H9 (cell line): ENCODE data around the gene SMG7. TPM values are rescaled to one million over a fixed set of nuclear protein-coding genes. Genes with fewer than 3 reads are reported as not detected.

Source experiments
- DNase-seq: peaks from one replicate; pipeline ENCODE4 v3.0.0-alpha.2; 2017
- H2AFZ ChIP-seq: one replicate; pipeline ENCODE4 v1.6.1; 2013; ENCODE audit warnings: mild to moderate bottlenecking, low read length, control low read depth, moderate library complexity
- H2AK5ac ChIP-seq: 2 replicates; pipeline ENCODE4 v1.6.1; 2013; ENCODE audit warnings: low read length, control low read depth, mixed read lengths; ENCODE audit not compliant: insufficient read length
- H2BK120ac ChIP-seq: one replicate; pipeline ENCODE4 v1.6.1; 2013; ENCODE audit warnings: low read depth, mild to moderate bottlenecking, low read length, control low read depth, inconsistent platforms; ENCODE audit not compliant: poor library complexity, severe bottlenecking
- H2BK12ac ChIP-seq: 2 replicates; pipeline ENCODE4 v1.6.1; 2013; ENCODE audit warnings: low read length, control low read depth, mixed read lengths, low read depth; ENCODE audit not compliant: insufficient read length
- H2BK15ac ChIP-seq: 2 replicates; pipeline ENCODE4 v1.6.1; 2013; ENCODE audit warnings: low read depth, low read length, control low read depth
- H2BK20ac ChIP-seq: one replicate; pipeline ENCODE4 v1.6.1; 2013; ENCODE audit warnings: low read depth, mild to moderate bottlenecking, low read length, control low read depth, inconsistent platforms; ENCODE audit not compliant: poor library complexity, severe bottlenecking
- H2BK5ac ChIP-seq: 2 replicates; pipeline ENCODE4 v1.6.1; 2013; ENCODE audit warnings: low read length, control low read depth, mixed read lengths; ENCODE audit not compliant: insufficient read length
- H3K14ac ChIP-seq: 2 replicates; pipeline ENCODE4 v1.6.1; 2013; ENCODE audit warnings: low read length, control low read depth; ENCODE audit not compliant: insufficient read depth
- H3K18ac ChIP-seq: 2 replicates; pipeline ENCODE4 v1.6.1; 2013; ENCODE audit warnings: low read depth, mild to moderate bottlenecking, mixed read lengths, low read length, control low read depth; ENCODE audit not compliant: insufficient read length
- H3K23ac ChIP-seq: 2 replicates; pipeline ENCODE4 v1.6.1; 2013; ENCODE audit warnings: low read length, control low read depth, mixed read lengths, low read depth; ENCODE audit not compliant: insufficient read length
- H3K23me2 ChIP-seq: 2 replicates; pipeline ENCODE4 v1.6.1; 2013; ENCODE audit warnings: low read depth, mild to moderate bottlenecking, mixed read lengths, low read length, control low read depth; ENCODE audit not compliant: insufficient read length, poor library complexity, severe bottlenecking
- H3K27ac ChIP-seq: 2 replicates; pipeline ENCODE4 v1.5.1; 2013; ENCODE audit warnings: low read length, control low read depth, mixed read lengths, low read depth; ENCODE audit not compliant: insufficient read length
- H3K27me3 ChIP-seq: 2 replicates; pipeline ENCODE4 v1.6.1; 2013; ENCODE audit warnings: low read length, control low read depth, inconsistent platforms; ENCODE audit not compliant: insufficient read depth
- H3K4ac ChIP-seq: 2 replicates; pipeline ENCODE4 v1.6.1; 2013; ENCODE audit warnings: low read depth, mild to moderate bottlenecking, control low read depth, inconsistent platforms, low read length, moderate library complexity
- H3K4me1 ChIP-seq: 2 replicates; pipeline ENCODE4 v1.6.1; 2013; ENCODE audit warnings: low read length, control low read depth, inconsistent platforms; ENCODE audit not compliant: insufficient read depth
- H3K4me2 ChIP-seq: 2 replicates; pipeline ENCODE4 v1.6.1; 2013; ENCODE audit warnings: low read length, control low read depth, mixed read lengths; ENCODE audit not compliant: insufficient read length, insufficient read depth
- H3K56ac ChIP-seq: 2 replicates; pipeline ENCODE4 v1.6.1; 2013; ENCODE audit warnings: low read depth, mild to moderate bottlenecking, mixed read lengths, low read length, control low read depth; ENCODE audit not compliant: insufficient read length
- H3K79me1 ChIP-seq: 2 replicates; pipeline ENCODE4 v1.6.1; 2013; ENCODE audit warnings: low read depth, mild to moderate bottlenecking, moderate library complexity, low read length, control low read depth, inconsistent platforms; ENCODE audit not compliant: insufficient read depth, poor library complexity, severe bottlenecking
- H3K79me2 ChIP-seq: 2 replicates; pipeline ENCODE4 v1.6.1; 2013; ENCODE audit warnings: low read length, control low read depth, inconsistent platforms; ENCODE audit not compliant: insufficient read depth
- H3K9ac ChIP-seq: 2 replicates; pipeline ENCODE4 v1.6.1; 2013; ENCODE audit warnings: low read length, control low read depth, mixed read lengths; ENCODE audit not compliant: insufficient read length; ENCODE audit errors: extremely low read depth
- H3K9me3 ChIP-seq: one replicate; pipeline ENCODE4 v1.6.1; 2013; ENCODE audit warnings: low read depth, low read length, inconsistent platforms; ENCODE audit not compliant: control insufficient read depth
- H3T11ph ChIP-seq: one replicate; pipeline ENCODE4 v1.6.1; 2013; ENCODE audit warnings: mild to moderate bottlenecking, low read length, control low read depth, inconsistent platforms
- H4K20me1 ChIP-seq: one replicate; pipeline ENCODE4 v1.6.1; 2013; ENCODE audit not compliant: control insufficient read depth, insufficient read length, insufficient read depth
- H4K5ac ChIP-seq: 2 replicates; pipeline ENCODE4 v1.6.1; 2013; ENCODE audit warnings: low read depth, mild to moderate bottlenecking, mixed read lengths, low read length, control low read depth; ENCODE audit not compliant: insufficient read length
- H4K8ac ChIP-seq: replicated peaks from 2 replicates; pipeline ENCODE4 v1.6.1; 2013; ENCODE audit warnings: low read length, control low read depth, mixed read lengths, low read depth; ENCODE audit not compliant: insufficient read length
- H4K91ac ChIP-seq: 2 replicates; pipeline ENCODE4 v1.6.1; 2013; ENCODE audit warnings: low read depth, mild to moderate bottlenecking, moderate library complexity, mixed read lengths, low read length, control low read depth; ENCODE audit not compliant: insufficient read length
- H3K27ac Mint-ChIP-seq, 3 experiments: 2 replicates in 2 of 3; 3 replicates in 1 of 3; pipeline ENCODE4 v1.8.0; 2020 to 2021; ENCODE audit warnings: mixed read lengths in 3 of 3, mild to moderate bottlenecking in 1 of 3, moderate library complexity in 1 of 3
- H3K27me3 Mint-ChIP-seq: 2 replicates; pipeline ENCODE4 v1.8.0; 2021; ENCODE audit warnings: low read depth, mild to moderate bottlenecking, moderate library complexity, mixed read lengths
- H3K36me3 Mint-ChIP-seq, 3 experiments: 2 replicates in 2 of 3; 3 replicates in 1 of 3; pipeline ENCODE4 v1.8.0; 2020 to 2021; ENCODE audit warnings: low read depth in 3 of 3, mixed read lengths in 3 of 3; ENCODE audit not compliant: insufficient read depth in 1 of 3
- H3K4me1 Mint-ChIP-seq, 2 experiments: 2 replicates each; pipeline ENCODE4 v1.8.0; 2020; ENCODE audit warnings: mixed read lengths in 2 of 2
- H3K4me3 Mint-ChIP-seq, 2 experiments: 2 replicates in 1 of 2; 3 replicates in 1 of 2; pipeline ENCODE4 v1.8.0; 2020 to 2021; ENCODE audit warnings: mild to moderate bottlenecking in 2 of 2, mixed read lengths in 2 of 2, moderate library complexity in 1 of 2
- H3K9me3 Mint-ChIP-seq, 2 experiments: 2 replicates in 1 of 2; 3 replicates in 1 of 2; pipeline ENCODE4 v1.8.0; 2020; ENCODE audit warnings: mild to moderate bottlenecking in 2 of 2, mixed read lengths in 2 of 2, moderate library complexity in 1 of 2
- CTCF ChIP-seq: fragments of 200-600 bp; sonication (generic); conservative IDR thresholded peaks from 3 replicates; pipeline ENCODE4 v1.8.0; 2021; ENCODE audit warnings: antibody characterized with exemption, mild to moderate bottlenecking
- WGBS: extraction: QIAGEN DNeasy Blood & Tissue Kit; methylation state at CpG from one replicate; pipeline ENCODE4 v1.1.7; 2013; ENCODE audit warnings: missing lambda C conversion rate, low lambda C conversion rate, mixed read lengths; ENCODE audit not compliant: insufficient read length; ENCODE audit errors: extremely low coverage; 5-methylcytosine and 5-hydroxymethylcytosine counted together
- total RNA-seq: library from RNA; stranded (reverse); gene quantifications from 2 replicates; pipeline ENCODE4 v1.2.1, GENCODE V29; 2021

The SMG7 gene
- total RNA-seq, 1 experiment from 2014 or later, result 77.0 TPM

- no peak overlapping the region for H3K4me3 Mint-ChIP-seq
- no peak overlapping the region for H3K14ac ChIP-seq
- no peak overlapping the region for H3K23ac ChIP-seq
Observed at GRCh38 chr1:183598386-183598785, 126.1 kb downstream of the SMG7 start.

More at GRCh38 chr1:183598386-183598785, 126.1 kb downstream of the SMG7 start:
- H3K9me3 Mint-ChIP-seq, result no peaks in the 10 kb centered on the region
- Histone ChIP-seq H2BK120ac (no peak overlapping the region), H2BK15ac (no peak overlapping the region), H2BK20ac (no peak overlapping the region), H4K8ac (no peak overlapping the region), H4K91ac (no peak overlapping the region), H3K79me1 (no peaks in the 10 kb centered on the region), H3K9ac (no peak overlapping the region), H3K4me2 (no peak overlapping the region), H3K27me3 (no peaks in the 10 kb centered on the region), H2AFZ (no peak overlapping the region), H4K5ac (no peak overlapping the region), H4K20me1 (no peaks in the 10 kb centered on the region), H2AK5ac (no peak overlapping the region), H3K9me3 (no peaks in the 10 kb centered on the region), H3K79me2 (no peaks in the 10 kb centered on the region), H2BK12ac (no peak overlapping the region), H2BK5ac (no peak overlapping the region), H3K27ac (no peak overlapping the region), H3K4ac (no peak overlapping the region), H3K56ac (no peak overlapping the region), H3T11ph (no peak overlapping the region), H3K4me1 (no peaks in the 10 kb centered on the region), H3K23me2 (no peaks in the 10 kb centered on the region), H3K18ac (no peak overlapping the region)
- H3K36me3 Mint-ChIP-seq, result no peaks in the 10 kb centered on the region
- no peak for TF ChIP-seq CTCF
- no peak for DNase-seq
- H3K27ac Mint-ChIP-seq, result no peak overlapping the region
- no CpG with 5 or more reads among the region's 2 CpGs for WGBS
- peaks cover 2 to 4% of the 10 kb centered on the region in 2 experiments; a peak in 2 of 4 replicates for H3K4me1 Mint-ChIP-seq
- no peaks in the 10 kb centered on the region; the same call in 1 of the 2 replicates for H3K27me3 Mint-ChIP-seq
